ENCODE measurements around the gene MAPKAPK3. TPM values are rescaled to one million over a fixed set of nuclear protein-coding genes. Genes with fewer than 3 reads are reported as not detected.
A peak's percentile ranks its signal among the peaks of the same experiment; 100 is the strongest.

Gene MAPKAPK3
- 32.9 and 33.0 TPM in 2 replicates for polyA plus RNA-seq (2014; cell fraction: cytosol; rRNA removed)
- 17.7 and 25.3 TPM in 2 replicates for polyA plus RNA-seq (2014; cell fraction: nucleus; rRNA removed)

GRCh38 chr3:50617096-50617791 is at the start of gene MAPKAPK3:
Gene MAPKAPK3 (plus strand): TSS chr3:50617151. CDS start chr3:50617566, 415 bp downstream.
- DNase-seq (ENCODE audit: low spot score): no peak

GRCh38 chr3:50567386-50568167 is 49.4 kb upstream of the MAPKAPK3 start, which contains the start of gene C3orf18:
Gene C3orf18 (minus strand): TSS chr3:50567747. CDS start chr3:50565699, 2,048 bp downstream.
- DNase-seq (ENCODE audit: low spot score): peak; percentile 83

GRCh38 chr3:50568947-50569749 is 47.8 kb upstream of the MAPKAPK3 start, which contains the start of gene HEMK1:
Gene HEMK1 (plus strand): TSS chr3:50569522. CDS start chr3:50571105, 1,583 bp downstream.
- DNase-seq (ENCODE audit: low spot score): peak; percentile 92

GRCh38 chr3:50570508-50571279 is 46.3 kb upstream of the MAPKAPK3 start:
- no peak for DNase-seq (ENCODE audit: low spot score)

- no peak for DNase-seq (ENCODE audit: low spot score)
These were observed 45.5 kb upstream of the MAPKAPK3 start for GRCh38 chr3:50571486-50571885.

GRCh38 chr3:50572158-50572557 is 44.8 kb upstream of the MAPKAPK3 start:
- peak; percentile 33 for DNase-seq (ENCODE audit: low spot score)

- no peak for DNase-seq (ENCODE audit: low spot score)
These were observed 44.1 kb upstream of the MAPKAPK3 start for GRCh38 chr3:50572801-50573371.

- DNase-seq (ENCODE audit: low spot score): no peak
These were observed 43.1 kb upstream of the MAPKAPK3 start for GRCh38 chr3:50573566-50574443.

GRCh38 chr3:50574444-50574831 is 42.5 kb upstream of the MAPKAPK3 start:
- no peak for DNase-seq (ENCODE audit: low spot score)

GRCh38 chr3:50575372-50575771 is 41.6 kb upstream of the MAPKAPK3 start:
- DNase-seq (ENCODE audit: low spot score): no peak

GRCh38 chr3:50577348-50577747 is 39.6 kb upstream of the MAPKAPK3 start:
- DNase-seq (ENCODE audit: low spot score): no peak

GRCh38 chr3:50580683-50581458 is 36.1 kb upstream of the MAPKAPK3 start:
- DNase-seq (ENCODE audit: low spot score): no peak

GRCh38 chr3:50581459-50581842 is 35.5 kb upstream of the MAPKAPK3 start:
- DNase-seq (ENCODE audit: low spot score): no peak

- no peak for DNase-seq (ENCODE audit: low spot score)
These were observed 34.9 kb upstream of the MAPKAPK3 start for GRCh38 chr3:50582083-50582482.

GRCh38 chr3:50583897-50584296 is 33.1 kb upstream of the MAPKAPK3 start:
- no peak for DNase-seq (ENCODE audit: low spot score)

GRCh38 chr3:50584391-50584790 is 32.6 kb upstream of the MAPKAPK3 start:
- DNase-seq (ENCODE audit: low spot score): no peak

GRCh38 chr3:50585919-50586762 is 30.8 kb upstream of the MAPKAPK3 start:
- DNase-seq (ENCODE audit: low spot score): no peak

GRCh38 chr3:50586763-50587070 is 30.2 kb upstream of the MAPKAPK3 start:
- no peak for DNase-seq (ENCODE audit: low spot score)

All from SK-N-DZ (cell line).